A673 (cell line): Measurements from ENCODE around the gene BSCL2.

Experiments used
- CTCF ChIP-seq: fragments of 300-800, 200-600 bp; sonication (generic); conservative IDR thresholded peaks from 2 replicates; pipeline ENCODE4 v1.5.1; 2017; ENCODE audit warnings: low read depth, mild to moderate bottlenecking, antibody characterized with exemption, low read length, moderate library complexity, mixed read lengths
- EZH2 ChIP-seq: fragments of 200-600 bp; sonication (generic); IDR thresholded peaks from 2 replicates; pipeline ENCODE4 v1.6.1; 2017; ENCODE audit warnings: borderline replicate concordance, low read depth, mild to moderate bottlenecking, mixed read lengths, antibody characterized with exemption, low read length; ENCODE audit not compliant: poor library complexity, severe bottlenecking

GRCh38 chr11:62708392-62708791 is 1.2 kb upstream of the BSCL2 start:
- TF ChIP-seq CTCF (no peak), EZH2 (no peak)
